HepG2 (cell line): Measurements from ENCODE around the gene RNF25. TPM values are rescaled to one million over a fixed set of nuclear protein-coding genes. Genes with fewer than 3 reads are reported as not detected.

Experiments
- ATAC-seq: fragments of 200-7000 bp; cut with Tn5 transposase; 3 replicates; pipeline ENCODE4 v1.9.1; 2020; ENCODE audit warnings: mild to moderate bottlenecking, moderate library complexity
- BruUV-seq: library from RNA; stranded (reverse); fragments of 400-500 nt; replicated peaks from 2 replicates; lab custom pipeline; 2021; lab: Mats Ljungman, UMichigan
- CTCF ChIA-PET: fragments of 300-600 bp; formaldehyde crosslinking; extraction: SDS; loops from one replicate; lab custom pipeline; 2021; ENCODE audit warnings: low total read pairs, inconsistent platforms, low intra/inter-chr PET ratio; lab: Yijun Ruan, JAX
- POLR2A ChIA-PET: fragments of 350-600 bp; sonication (Branson Sonifier 250); formaldehyde crosslinking; loops from one replicate; lab custom pipeline; 2020; ENCODE audit warnings: antibody characterized with exemption, inconsistent platforms; lab: Yijun Ruan, JAX
- DNase-seq: peaks from one replicate; pipeline ENCODE4 v3.0.0-alpha.2; 2015; ENCODE audit warnings: low spot score
- FAIRE-seq: peaks from 3 replicates; lab custom pipeline; 2011; peaks lifted over from hg19 to GRCh38; lab: Jason Lieb, UNC
- H2AFZ ChIP-seq: one replicate; pipeline ENCODE4 v1.6.1; 2011; ENCODE audit warnings: low read length, inconsistent platforms
- H3K27ac ChIP-seq: fragments of 300-600 bp; 3 replicates; pipeline ENCODE4 v1.8.0; 2011; ENCODE audit warnings: mixed run types, mild to moderate bottlenecking, mixed read lengths, low read length, inconsistent platforms; ENCODE audit not compliant: insufficient read depth; ENCODE audit errors: extremely low read length
- H3K27me3 ChIP-seq, 2 experiments: fragments of 200-600 bp in 1 of 2; 2 replicates in 1 of 2; 3 replicates in 1 of 2; pipeline versions ENCODE4 v1.6.0 to v1.8.0; 2011; ENCODE audit warnings: low read length in 2 of 2, mild to moderate bottlenecking in 2 of 2, moderate library complexity in 2 of 2, inconsistent platforms in 1 of 2; ENCODE audit not compliant: insufficient read depth in 2 of 2, control insufficient read depth in 1 of 2
- H3K36me3 ChIP-seq, 2 experiments: fragments of 200-600 bp in 1 of 2; replicated peaks in 1 of 2; 2 replicates in 1 of 2; 3 replicates in 1 of 2; pipeline versions ENCODE4 v1.5.1 to v1.8.0; 2011; ENCODE audit warnings: low read length in 2 of 2, inconsistent platforms in 1 of 2; ENCODE audit not compliant: insufficient read depth in 2 of 2, control insufficient read depth in 1 of 2
- H3K4me1 ChIP-seq: 2 replicates; pipeline ENCODE4 v1.5.1; 2012; ENCODE audit warnings: low read length, inconsistent platforms; ENCODE audit not compliant: insufficient read depth
- H3K4me2 ChIP-seq: 2 replicates; pipeline ENCODE4 v1.6.0; 2011; ENCODE audit warnings: low read depth, low read length, inconsistent platforms
- H3K4me3 ChIP-seq, 3 experiments: fragments of 200-600 bp in 1 of 3; sonication (generic), shearing (Covaris generic) in 1 of 3; replicated peaks in 1 of 3; 2 replicates each; pipeline ENCODE4 v1.5.1; 2011 to 2016; ENCODE audit warnings: low read length in 3 of 3, inconsistent platforms in 2 of 3, low read depth in 2 of 3, mild to moderate bottlenecking in 2 of 3, control low read depth in 1 of 3, mixed read lengths in 1 of 3; ENCODE audit not compliant: insufficient read depth in 1 of 3
- H3K79me2 ChIP-seq: one replicate; pipeline ENCODE4 v1.6.1; 2011; ENCODE audit warnings: low read length, inconsistent platforms; ENCODE audit not compliant: insufficient read depth
- H3K9ac ChIP-seq: 2 replicates; pipeline ENCODE4 v1.6.0; 2011; ENCODE audit warnings: mild to moderate bottlenecking, low read depth, low read length, inconsistent platforms; ENCODE audit not compliant: insufficient read depth
- H3K9me3 ChIP-seq: 2 replicates; pipeline ENCODE4 v1.5.1; 2012; ENCODE audit warnings: mild to moderate bottlenecking, low read length
- H4K20me1 ChIP-seq: 2 replicates; pipeline ENCODE4 v1.6.0; 2011; ENCODE audit warnings: inconsistent platforms, mild to moderate bottlenecking, low read length, moderate library complexity; ENCODE audit not compliant: insufficient read depth
- AGO2 ChIP-seq: fragments of 200-400 bp; formaldehyde crosslinking; optimal IDR thresholded peaks from 2 replicates; pipeline ENCODE3; 2017; ENCODE audit warnings: mild to moderate bottlenecking, low read depth, low read length, moderate library complexity
- IKZF4 ChIP-seq: sonication (generic); formaldehyde crosslinking; IDR thresholded peaks from 2 replicates; pipeline ENCODE4 v1.5.1; 2020; ENCODE audit warnings: borderline replicate concordance, mild to moderate bottlenecking, low read depth, missing genetic modification reagents; ENCODE audit errors: not compliant biosample characterization
- RBFOX2 ChIP-seq: fragments of 200-400 bp; formaldehyde crosslinking; IDR thresholded peaks from 2 replicates; pipeline ENCODE4 v1.6.1; 2017; ENCODE audit warnings: low read depth, mild to moderate bottlenecking, low read length
- ZC3H13 ChIP-seq: sonication (generic); formaldehyde crosslinking; IDR thresholded peaks from 2 replicates; pipeline ENCODE4 v1.8.1; 2023; ENCODE audit warnings: mild to moderate bottlenecking, missing genetic modification reagents, moderate library complexity
- ZNF10 ChIP-seq: sonication (generic); formaldehyde crosslinking; IDR thresholded peaks from 2 replicates; pipeline ENCODE4 v1.4.0; 2020; ENCODE audit warnings: mild to moderate bottlenecking, low read depth, missing genetic modification reagents, borderline replicate concordance
- ZNF136 ChIP-seq: sonication (generic); formaldehyde crosslinking; IDR thresholded peaks from 2 replicates; pipeline ENCODE4 v1.8.1; 2022; ENCODE audit warnings: low read depth, mild to moderate bottlenecking, moderate library complexity, missing genetic modification reagents
- ZNF276 ChIP-seq: sonication (generic); formaldehyde crosslinking; IDR thresholded peaks from 2 replicates; pipeline ENCODE4 v1.4.0; 2020; ENCODE audit warnings: mild to moderate bottlenecking, low read depth, missing genetic modification reagents
- ZNF598 ChIP-seq: sonication (generic); formaldehyde crosslinking; IDR thresholded peaks from 2 replicates; pipeline ENCODE4 v1.5.1; 2020; ENCODE audit warnings: mild to moderate bottlenecking, missing genetic modification reagents, borderline replicate concordance
- WGBS: methylation state at CpG from one replicate; pipeline ENCODE4 v1.1.6; 2017; ENCODE audit warnings: low lambda C conversion rate; 5-methylcytosine and 5-hydroxymethylcytosine counted together
- in situ Hi-C: cut with HindIII; loops from 2 replicates; pipeline ENCODE4 v1.10.0; 2017; ENCODE audit warnings: low pct_unique_long_range_greater_than_20kb; ENCODE audit not compliant: extremely low pct_ligation_motif_present
- intact Hi-C: fragments of 100-400 bp; cut with micrococcal nuclease; formaldehyde crosslinking; loops from one replicate; pipeline ENCODE4 v1.10.0; 2022; ENCODE audit not compliant: unreplicated experiment
- polyA plus RNA-seq, 8 experiments: library from polyadenylated mRNA; depleted of rRNA in 3 of 8; stranded (reverse) in 7 of 8; unstranded in 1 of 8; fragments of >200 nt; fragmentation: Illumina TruSeq in 4 of 8; extraction: Trizol in 4 of 8; gene quantifications; 2 replicates each; pipeline versions ENCODE4 v1.2.1 to v1.2.3, GENCODE V29; 2011 to 2016; ENCODE audit warnings: low read depth in 4 of 8, missing spikeins in 1 of 8, mixed read lengths in 1 of 8; ENCODE audit not compliant: insufficient read depth in 1 of 8
- total RNA-seq, 5 experiments: library from RNA; depleted of rRNA; stranded (reverse); fragments of >200 nt; fragmentation: Illumina TruSeq; extraction: Trizol; gene quantifications; 2 replicates each; pipeline ENCODE4 v1.2.3, GENCODE V29; 2016; ENCODE audit warnings: low read depth in 1 of 5

RNF25 gene
- total and polyA plus RNA-seq, 2 of the 13 experiments (the other 11 are each of a cell fraction or from before 2014, with no cell fraction given): 37.0 to 87.6 TPM

GRCh38 chr2:218642121-218642656 lies 29.6 kb downstream of the RNF25 start:
- no peak overlapping the region for H3K4me2 ChIP-seq
- TF ChIP-seq ZC3H13 (CRISPR knock-in tag) (peak; percentile 90), AGO2 (peak; percentile 78), RBFOX2 (peak; percentile 30), ZNF598 (no peak), ZNF276 (CRISPR knock-in tag) (no peak)
- TF ChIP-seq, all 625 proteins: peak for 3
- Histone ChIP-seq H3K4me1 (peaks cover 11% of the 10 kb centered on the region; the same call in 1 of the 2 replicates), H2AFZ (no peak overlapping the region), H3K79me2 (no peaks in the 10 kb centered on the region), H3K9ac (no peak overlapping the region), H3K27me3 (no peaks in the 10 kb centered on the region), H3K36me3 (peaks cover 46 to 74% of the 10 kb centered on the region in 2 experiments), H3K9me3 (no peaks in the 10 kb centered on the region), H3K27ac (no peak overlapping the region), H4K20me1 (no peaks in the 10 kb centered on the region), H3K4me3 (no peak overlapping the region)
- FAIRE-seq (no peak), ATAC-seq (peak; percentile 4; the same call in 1 of the 3 replicates), DNase-seq (no peak)
- intact Hi-C loops (no loop called here), in situ Hi-C loops (no loop called here)
- ChIA-PET POLR2A (no interaction called here), CTCF (no interaction called here)
- WGBS: 96% methylated on average over 14 of the region's 18 CpGs
- BruUV-seq: no TSS peak

- TF ChIP-seq ZNF136 (no peak), RBFOX2 (0 out of 2 replicates have a peak, but pooled peaks have one; percentile 32), AGO2 (peak; percentile 64), ZNF10 (CRISPR knock-in tag) (no peak), IKZF4 (CRISPR knock-in tag) (no peak)
- 98% methylated on average over 18 of the region's 18 CpGs for WGBS
- no peaks in the 10 kb centered on the region for H3K27me3 ChIP-seq
- no peaks in the 10 kb centered on the region for H3K9me3 ChIP-seq
- no TSS peak for BruUV-seq
- no peak overlapping the region for H3K4me2 ChIP-seq
- intact Hi-C loops: no loop called here
- ChIA-PET CTCF (no interaction called here), POLR2A (no interaction called here)
- H3K9ac ChIP-seq: no peak overlapping the region
- no peaks in the 10 kb centered on the region for H3K79me2 ChIP-seq
- DNase-seq: no peak
- FAIRE-seq: no peak
- no peak for ATAC-seq
- no peak overlapping the region for H3K27ac ChIP-seq
- H4K20me1 ChIP-seq: no peaks in the 10 kb centered on the region
- H3K4me3 ChIP-seq: no peak overlapping the region
- in situ Hi-C loops: no loop called here
- H2AFZ ChIP-seq: no peak overlapping the region
- H3K36me3 ChIP-seq: peaks cover 33 to 58% of the 10 kb centered on the region in 2 experiments
- H3K4me1 ChIP-seq: no peaks in the 10 kb centered on the region
These were observed 33.4 kb downstream of the RNF25 start for GRCh38 chr2:218638372-218638771.
